ENCODE results near the gene AP3S2.

- TF ChIP-seq CTCF (IDR thresholded peaks at IDR 0.05) (no peak), POLR2A (IDR thresholded peaks at IDR 0.05) (no peak)
These were observed 51.8 kb downstream of the AP3S2 start for GRCh38 chr15:89841962-89842361.
